HuH-7.5 (cell line): Measurements from ENCODE around the gene SP3.

Source experiments
- DNase-seq: peaks from one replicate; pipeline ENCODE4 v3.0.0; 2011; ENCODE audit warnings: low spot score

SP3 gene

GRCh38 chr2:173942861-173943523, 22.2 kb downstream of the SP3 start:
- no peak for DNase-seq

- DNase-seq, result no peak
These were observed 23.6 kb downstream of the SP3 start for GRCh38 chr2:173941567-173941966.

- no peak for DNase-seq
These were observed 24.8 kb downstream of the SP3 start for GRCh38 chr2:173940208-173941020.

- DNase-seq, result no peak
These were observed 26.3 kb downstream of the SP3 start for GRCh38 chr2:173938700-173939384.

GRCh38 chr2:173935305-173935704, 29.9 kb downstream of the SP3 start:
- DNase-seq, result no peak

GRCh38 chr2:173934895-173935294, 30.3 kb downstream of the SP3 start:
- DNase-seq, result no peak

GRCh38 chr2:173931751-173932150, 33.4 kb downstream of the SP3 start:
- DNase-seq, result no peak

GRCh38 chr2:173929441-173929840, 35.7 kb downstream of the SP3 start:
- DNase-seq, result no peak

GRCh38 chr2:173926875-173927274, 38.3 kb downstream of the SP3 start:
- DNase-seq, result no peak

GRCh38 chr2:173924285-173924684, 40.9 kb downstream of the SP3 start:
- DNase-seq, result no peak

- no peak for DNase-seq
These were observed 42.4 kb downstream of the SP3 start for GRCh38 chr2:173922760-173923159.

- no peak for DNase-seq
These were observed 43.1 kb downstream of the SP3 start for GRCh38 chr2:173922068-173922467.

- DNase-seq, result no peak
These were observed 50.9 kb downstream of the SP3 start for GRCh38 chr2:173914055-173914927.

GRCh38 chr2:173909846-173910245, 55.3 kb downstream of the SP3 start:
- no peak for DNase-seq

- DNase-seq, result no peak
These were observed 58.5 kb downstream of the SP3 start for GRCh38 chr2:173906626-173907025.

- DNase-seq, result no peak
These were observed 61.4 kb downstream of the SP3 start for GRCh38 chr2:173903601-173904394.

- DNase-seq, result no peak
These were observed 66.2 kb downstream of the SP3 start for GRCh38 chr2:173898996-173899395.

- no peak for DNase-seq
These were observed 67.0 kb downstream of the SP3 start for GRCh38 chr2:173898178-173898668.

GRCh38 chr2:173896755-173897154, 68.4 kb downstream of the SP3 start:
- DNase-seq, result no peak

GRCh38 chr2:173892341-173892740, 72.8 kb downstream of the SP3 start:
- DNase-seq, result no peak
